Measurements from ENCODE around the gene RASA2.
A peak's percentile ranks its signal among the peaks of the same experiment; 100 is the strongest.

Gene RASA2

DNA sequence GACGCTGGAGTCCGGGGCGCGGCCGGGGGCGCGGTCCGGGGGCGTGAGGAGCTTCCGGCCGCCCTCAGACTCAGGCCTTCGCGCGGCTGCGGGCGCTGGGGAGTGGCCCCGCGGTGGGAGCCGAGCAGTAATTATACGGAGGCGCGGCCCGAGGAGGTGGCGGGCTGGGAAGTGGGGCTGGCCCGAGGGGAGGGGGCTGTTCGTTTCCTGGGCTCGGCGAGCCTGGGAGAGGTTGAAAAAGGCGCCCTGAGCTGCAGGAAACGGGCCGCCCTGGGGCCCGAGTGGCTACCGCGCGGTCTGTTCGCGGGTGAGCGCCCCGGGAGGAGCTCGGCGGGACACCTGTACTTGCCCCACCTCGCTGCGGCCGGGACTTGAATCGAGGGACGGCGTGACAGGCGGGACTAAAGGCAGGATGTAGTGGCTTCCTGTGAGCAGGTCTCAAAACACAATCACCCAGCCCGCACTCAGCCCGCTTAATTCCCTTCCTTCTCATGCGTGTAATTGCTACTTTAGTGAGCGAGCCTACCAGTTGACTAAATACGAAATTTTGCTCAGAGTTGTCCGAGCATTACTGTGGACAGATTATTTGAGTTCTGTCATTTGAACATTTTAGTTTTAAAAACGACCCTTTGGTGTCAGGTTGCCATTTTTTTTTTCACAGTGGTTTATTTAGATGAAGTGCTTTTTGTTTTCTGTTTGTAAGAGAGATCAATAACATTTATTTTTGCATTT is 860 bp downstream of the RASA2 start:
- Histone ChIP-seq H3K4me2 (ENCODE audit: low read depth, low read length) (peak overlapping the region; percentile 93), H3K27me3 (replicated peaks; ENCODE audit: insufficient read depth, low read length) (no peaks in the 10 kb centered on the region), H3K9ac (ENCODE audit: low read length) (peak overlapping the region; percentile 94), H2AFZ (ENCODE audit: low read length) (no peak overlapping the region), H3K36me3 (replicated peaks; ENCODE audit: insufficient read depth, low read length) (peaks cover 7% of the 10 kb centered on the region; the same call in 1 of the 2 replicates), H3K4me1 (ENCODE audit: low read length) (peaks cover 44% of the 10 kb centered on the region), H3K4me3 (ENCODE audit: low read length) (peak overlapping the region; percentile 68), H4K20me1 (ENCODE audit: insufficient read depth, low read length) (no peaks in the 10 kb centered on the region), H3K9me3 (replicated peaks; ENCODE audit: insufficient read depth, low read length) (no peaks in the 10 kb centered on the region), H3K27ac (ENCODE audit: low read length) (peak overlapping the region; percentile 92), H3K9me2 (replicated peaks; ENCODE audit: insufficient read depth, low read length) (no peaks in the 10 kb centered on the region), H3F3A (ENCODE audit: insufficient read depth, low read length) (peaks cover 31% of the 10 kb centered on the region), H3K79me2 (ENCODE audit: low read length) (peaks cover 54% of the 10 kb centered on the region)
- DNase-seq, result peak; percentile 94
- TF ChIP-seq CTCF (IDR thresholded peaks at IDR 0.05; ENCODE audit: low read length), result no peak
- no peak for TF ChIP-seq EZH2phosphoT487 (IDR thresholded peaks at IDR 0.05; ENCODE audit: low read length)
- TF ChIP-seq EZH2 (optimal IDR thresholded peaks at IDR 0.05; ENCODE audit: low read depth, low read length), result no peak

DNA sequence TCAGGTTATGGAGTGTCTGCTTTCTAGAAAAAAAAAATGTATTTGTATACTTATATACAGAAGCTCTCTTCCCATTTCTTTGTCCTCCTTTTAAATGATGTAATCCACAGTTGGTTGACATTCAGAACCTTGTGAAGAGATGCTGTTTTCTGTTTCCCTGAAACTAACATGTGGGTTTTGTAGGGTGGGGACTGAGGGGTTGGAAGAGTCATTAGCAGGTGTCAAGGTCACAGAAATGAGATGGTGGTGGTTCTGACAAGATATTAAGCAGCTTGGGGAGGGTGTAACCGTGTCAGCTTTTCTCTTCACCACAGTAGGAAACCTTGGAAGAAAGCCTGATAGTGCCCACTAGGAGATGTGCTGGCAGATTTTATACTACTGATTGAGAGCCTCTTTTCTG is 2.4 kb downstream of the RASA2 start:
- Histone ChIP-seq H3K27ac (ENCODE audit: low read length) (peak overlapping the region; percentile 92), H3F3A (ENCODE audit: insufficient read depth, low read length) (peaks cover 41% of the 10 kb centered on the region), H4K20me1 (ENCODE audit: insufficient read depth, low read length) (no peaks in the 10 kb centered on the region), H3K4me1 (ENCODE audit: low read length) (peaks cover 57% of the 10 kb centered on the region), H2AFZ (ENCODE audit: low read length) (no peak overlapping the region), H3K4me2 (ENCODE audit: low read depth, low read length) (peak overlapping the region; percentile 93), H3K9me2 (replicated peaks; ENCODE audit: insufficient read depth, low read length) (no peaks in the 10 kb centered on the region), H3K9me3 (replicated peaks; ENCODE audit: insufficient read depth, low read length) (no peaks in the 10 kb centered on the region), H3K9ac (ENCODE audit: low read length) (peak overlapping the region; percentile 94), H3K36me3 (replicated peaks; ENCODE audit: insufficient read depth, low read length) (peaks cover 7% of the 10 kb centered on the region; the same call in 1 of the 2 replicates), H3K27me3 (replicated peaks; ENCODE audit: insufficient read depth, low read length) (no peaks in the 10 kb centered on the region), H3K4me3 (ENCODE audit: low read length) (peak overlapping the region; percentile 68; the same call in 1 of the 2 replicates), H3K79me2 (ENCODE audit: low read length) (peaks cover 68% of the 10 kb centered on the region)
- peak; percentile 77 for DNase-seq
- TF ChIP-seq EZH2phosphoT487 (IDR thresholded peaks at IDR 0.05; ENCODE audit: low read length) (no peak), EZH2 (optimal IDR thresholded peaks at IDR 0.05; ENCODE audit: low read depth, low read length) (no peak), CTCF (IDR thresholded peaks at IDR 0.05; ENCODE audit: low read length) (no peak)

GRCh38 chr3:141491081-141491480 is 4.3 kb downstream of the RASA2 start:
- Histone ChIP-seq H3F3A (ENCODE audit: insufficient read depth, low read length) (peaks cover 41% of the 10 kb centered on the region), H3K36me3 (replicated peaks; ENCODE audit: insufficient read depth, low read length) (peaks cover 7% of the 10 kb centered on the region; the same call in 1 of the 2 replicates), H3K79me2 (ENCODE audit: low read length) (peaks cover 86% of the 10 kb centered on the region), H3K9me2 (replicated peaks; ENCODE audit: insufficient read depth, low read length) (no peaks in the 10 kb centered on the region), H3K4me3 (ENCODE audit: low read length) (no peak overlapping the region), H3K27me3 (replicated peaks; ENCODE audit: insufficient read depth, low read length) (no peaks in the 10 kb centered on the region), H2AFZ (ENCODE audit: low read length) (no peak overlapping the region), H3K27ac (ENCODE audit: low read length) (no peak overlapping the region), H3K4me2 (ENCODE audit: low read depth, low read length) (peak overlapping the region; percentile 8; the same call in 1 of the 2 replicates), H3K9ac (ENCODE audit: low read length) (no peak overlapping the region), H3K9me3 (replicated peaks; ENCODE audit: insufficient read depth, low read length) (no peaks in the 10 kb centered on the region), H4K20me1 (ENCODE audit: insufficient read depth, low read length) (no peaks in the 10 kb centered on the region), H3K4me1 (ENCODE audit: low read length) (peaks cover 70% of the 10 kb centered on the region)
- no peak for DNase-seq
- TF ChIP-seq EZH2 (optimal IDR thresholded peaks at IDR 0.05; ENCODE audit: low read depth, low read length), result no peak
- TF ChIP-seq EZH2phosphoT487 (IDR thresholded peaks at IDR 0.05; ENCODE audit: low read length), result no peak
- no peak for TF ChIP-seq CTCF (IDR thresholded peaks at IDR 0.05; ENCODE audit: low read length)
